HepG2 (cell line): ENCODE measurements around the gene ADCY10.

Source experiments
- ARID2 ChIP-seq: sonication (generic); formaldehyde crosslinking; IDR thresholded peaks from 2 replicates; pipeline ENCODE4 v1.8.1; 2022; ENCODE audit warnings: mild to moderate bottlenecking, missing genetic modification reagents, borderline replicate concordance
- ZBTB4 ChIP-seq: sonication (generic); formaldehyde crosslinking; IDR thresholded peaks from 2 replicates; pipeline ENCODE4 v1.4.0; 2020; ENCODE audit warnings: missing genetic modification reagents, mild to moderate bottlenecking, borderline replicate concordance
- ZNF263 ChIP-seq: sonication (generic); formaldehyde crosslinking; IDR thresholded peaks from 2 replicates; pipeline ENCODE4 v1.4.0; 2020; ENCODE audit warnings: missing genetic modification reagents
- TF ChIP-seq, protein P1 (sequence below): sonication (generic); formaldehyde crosslinking; IDR thresholded peaks from 2 replicates; pipeline ENCODE4 v1.5.0; 2020; ENCODE audit warnings: mild to moderate bottlenecking, missing genetic modification reagents, moderate library complexity
- TF ChIP-seq, protein P2 (sequence below): IDR thresholded peaks from 2 replicates; pipeline ENCODE4 v1.6.1; 2018; ENCODE audit warnings: missing genetic modification reagents, mild to moderate bottlenecking, missing compliant biosample characterization

GRCh38 chr1:167772436-167772835, 141.5 kb downstream of the ADCY10 start:
- no peak for TF ChIP-seq ZBTB4 (CRISPR knock-in tag)
- TF ChIP-seq, protein P1, sequence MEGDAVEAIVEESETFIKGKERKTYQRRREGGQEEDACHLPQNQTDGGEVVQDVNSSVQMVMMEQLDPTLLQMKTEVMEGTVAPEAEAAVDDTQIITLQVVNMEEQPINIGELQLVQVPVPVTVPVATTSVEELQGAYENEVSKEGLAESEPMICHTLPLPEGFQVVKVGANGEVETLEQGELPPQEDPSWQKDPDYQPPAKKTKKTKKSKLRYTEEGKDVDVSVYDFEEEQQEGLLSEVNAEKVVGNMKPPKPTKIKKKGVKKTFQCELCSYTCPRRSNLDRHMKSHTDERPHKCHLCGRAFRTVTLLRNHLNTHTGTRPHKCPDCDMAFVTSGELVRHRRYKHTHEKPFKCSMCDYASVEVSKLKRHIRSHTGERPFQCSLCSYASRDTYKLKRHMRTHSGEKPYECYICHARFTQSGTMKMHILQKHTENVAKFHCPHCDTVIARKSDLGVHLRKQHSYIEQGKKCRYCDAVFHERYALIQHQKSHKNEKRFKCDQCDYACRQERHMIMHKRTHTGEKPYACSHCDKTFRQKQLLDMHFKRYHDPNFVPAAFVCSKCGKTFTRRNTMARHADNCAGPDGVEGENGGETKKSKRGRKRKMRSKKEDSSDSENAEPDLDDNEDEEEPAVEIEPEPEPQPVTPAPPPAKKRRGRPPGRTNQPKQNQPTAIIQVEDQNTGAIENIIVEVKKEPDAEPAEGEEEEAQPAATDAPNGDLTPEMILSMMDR (CRISPR knock-in tag) = no peak
- no peak for TF ChIP-seq ZNF263 (CRISPR knock-in tag)
- TF ChIP-seq, protein P2, sequence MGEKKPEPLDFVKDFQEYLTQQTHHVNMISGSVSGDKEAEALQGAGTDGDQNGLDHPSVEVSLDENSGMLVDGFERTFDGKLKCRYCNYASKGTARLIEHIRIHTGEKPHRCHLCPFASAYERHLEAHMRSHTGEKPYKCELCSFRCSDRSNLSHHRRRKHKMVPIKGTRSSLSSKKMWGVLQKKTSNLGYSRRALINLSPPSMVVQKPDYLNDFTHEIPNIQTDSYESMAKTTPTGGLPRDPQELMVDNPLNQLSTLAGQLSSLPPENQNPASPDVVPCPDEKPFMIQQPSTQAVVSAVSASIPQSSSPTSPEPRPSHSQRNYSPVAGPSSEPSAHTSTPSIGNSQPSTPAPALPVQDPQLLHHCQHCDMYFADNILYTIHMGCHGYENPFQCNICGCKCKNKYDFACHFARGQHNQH (CRISPR knock-in tag) = no peak
- no peak for TF ChIP-seq ARID2 (CRISPR knock-in tag)
